ENCODE measurements around the gene LRGUK.

The LRGUK gene

GRCh38 chr7:134197345-134197744, 70.2 kb downstream of the LRGUK start:
- ChIA-PET CTCF (no interaction called here), POLR2A (no interaction called here)
- H3K9me3 ChIP-seq (ENCODE audit: control insufficient read depth, insufficient read depth, low read depth, low read length), result no peaks in the 10 kb centered on the region
- H3K4me3 ChIP-seq (ENCODE audit: low read depth, low read length), result no peak overlapping the region
- H3K36me3 ChIP-seq (ENCODE audit: control insufficient read depth in 2 of 2, insufficient read depth in 1 of 2, low read length in 2 of 2), result no peaks in the 10 kb centered on the region
- TF ChIP-seq ZNF658 (tag by site-specific recombination; IDR thresholded peaks at IDR 0.05) (no peak), ZNF548 (tag by site-specific recombination; IDR thresholded peaks at IDR 0.05) (no peak), GLIS2 (tag by site-specific recombination; IDR thresholded peaks at IDR 0.05) (no peak), ZNF155 (tag by site-specific recombination; IDR thresholded peaks at IDR 0.05) (no peak)
- H3K4me1 ChIP-seq (ENCODE audit: control insufficient read depth, insufficient read depth, low read length), result no peaks in the 10 kb centered on the region
- H3K27ac ChIP-seq (ENCODE audit: extremely low read depth, low read depth, low read length), result no peak overlapping the region

- POLR2A ChIA-PET, result no interaction called here
- CTCF ChIA-PET, result no interaction called here
- H3K27ac ChIP-seq (ENCODE audit: extremely low read depth, low read depth, low read length), result no peak overlapping the region
- H3K4me1 ChIP-seq (ENCODE audit: control insufficient read depth, insufficient read depth, low read length), result no peaks in the 10 kb centered on the region
- TF ChIP-seq ZNF677 (tag by site-specific recombination; IDR thresholded peaks at IDR 0.05), result no peak
- no peak for TF ChIP-seq MEIS1 (CRISPR knock-in tag; IDR thresholded peaks at IDR 0.05; ENCODE audit: borderline replicate concordance)
- TF ChIP-seq ZNF670 (tag by site-specific recombination; IDR thresholded peaks at IDR 0.05; ENCODE audit: low read depth), result no peak
- no peak for TF ChIP-seq ZNF513 (tag by site-specific recombination; IDR thresholded peaks at IDR 0.05)
- TF ChIP-seq ZFHX2 (tag by site-specific recombination; conservative IDR thresholded peaks at IDR 0.05), result no peak
- no peak for TF ChIP-seq ZBTB10 (tag by site-specific recombination; IDR thresholded peaks at IDR 0.05)
- TF ChIP-seq ZNF692 (tag by site-specific recombination; IDR thresholded peaks at IDR 0.05), result no peak
- TF ChIP-seq ZNF664 (tag by site-specific recombination; IDR thresholded peaks at IDR 0.05), result no peak
- no peak for TF ChIP-seq ZBTB6 (tag by site-specific recombination; IDR thresholded peaks at IDR 0.05)
- TF ChIP-seq TRIM28 (IDR thresholded peaks at IDR 0.05; ENCODE audit: borderline replicate concordance, low read length), result no peak
- no peak overlapping the region for H3K4me3 ChIP-seq (ENCODE audit: low read depth, low read length)
- no peaks in the 10 kb centered on the region for H3K36me3 ChIP-seq (ENCODE audit: control insufficient read depth in 2 of 2, insufficient read depth in 1 of 2, low read length in 2 of 2)
- no peaks in the 10 kb centered on the region for H3K9me3 ChIP-seq (ENCODE audit: control insufficient read depth, insufficient read depth, low read depth, low read length)
Measured at GRCh38 chr7:134200970-134201369, 73.8 kb downstream of the LRGUK start.

GRCh38 chr7:134201569-134202261, 74.6 kb downstream of the LRGUK start:
- Histone ChIP-seq H3K36me3 (ENCODE audit: control insufficient read depth in 2 of 2, insufficient read depth in 1 of 2, low read length in 2 of 2) (no peaks in the 10 kb centered on the region), H3K4me1 (ENCODE audit: control insufficient read depth, insufficient read depth, low read length) (no peaks in the 10 kb centered on the region), H3K27ac (ENCODE audit: extremely low read depth, low read depth, low read length) (no peak overlapping the region), H3K4me3 (ENCODE audit: low read depth, low read length) (no peak overlapping the region), H3K9me3 (ENCODE audit: control insufficient read depth, insufficient read depth, low read depth, low read length) (no peaks in the 10 kb centered on the region)
- ChIA-PET CTCF (interaction anchor here (1.2 kb wide), 1 partner anchor 10 kb away, joined by 3 read pairs; no protein-coding TSS in a partner anchor), POLR2A (no interaction called here)
- TF ChIP-seq ZNF280D (tag by site-specific recombination; IDR thresholded peaks at IDR 0.05) (no peak), ZFP69B (tag by site-specific recombination; IDR thresholded peaks at IDR 0.05) (no peak), ZBTB11 (tag by site-specific recombination; conservative IDR thresholded peaks at IDR 0.05; ENCODE audit: low read depth) (no peak), ZNF707 (tag by site-specific recombination; IDR thresholded peaks at IDR 0.05) (no peak)

All from HEK293 (cell line).